Mucosa of stomach (tissue), 1 donor: ENCODE results near the gene FBXO17.
A peak's percentile ranks its signal among the peaks of the same experiment; 100 is the strongest.
"Not testable (repeated sequence)": the region's sequence is repeated elsewhere in the genome, so short reads cannot be mapped to it uniquely, and the experiment has no call there.

Source experiments
- H3K27me3 ChIP-seq: one replicate; pipeline ENCODE4 v1.7.0; 2013; ENCODE audit warnings: mild to moderate bottlenecking, low read length; ENCODE audit not compliant: control insufficient read depth, insufficient read depth
- H3K36me3 ChIP-seq: one replicate; pipeline ENCODE4 v1.7.0; 2013; ENCODE audit warnings: low read length; ENCODE audit not compliant: control insufficient read depth, insufficient read depth
- H3K4me1 ChIP-seq: one replicate; pipeline ENCODE4 v1.7.0; 2013; ENCODE audit warnings: mild to moderate bottlenecking, low read length; ENCODE audit not compliant: control insufficient read depth, insufficient read depth
- H3K4me3 ChIP-seq: one replicate; pipeline ENCODE4 v1.7.0; 2013; ENCODE audit warnings: low read length
- H3K9ac ChIP-seq: one replicate; pipeline ENCODE4 v1.7.0; 2013; ENCODE audit warnings: mild to moderate bottlenecking, low read length, moderate library complexity
- H3K9me3 ChIP-seq: one replicate; pipeline ENCODE4 v1.7.0; 2013; ENCODE audit warnings: mild to moderate bottlenecking, low read length, moderate library complexity; ENCODE audit not compliant: control insufficient read depth
- donor health status: Pancreatic carcinoma.

Gene FBXO17

DNA sequence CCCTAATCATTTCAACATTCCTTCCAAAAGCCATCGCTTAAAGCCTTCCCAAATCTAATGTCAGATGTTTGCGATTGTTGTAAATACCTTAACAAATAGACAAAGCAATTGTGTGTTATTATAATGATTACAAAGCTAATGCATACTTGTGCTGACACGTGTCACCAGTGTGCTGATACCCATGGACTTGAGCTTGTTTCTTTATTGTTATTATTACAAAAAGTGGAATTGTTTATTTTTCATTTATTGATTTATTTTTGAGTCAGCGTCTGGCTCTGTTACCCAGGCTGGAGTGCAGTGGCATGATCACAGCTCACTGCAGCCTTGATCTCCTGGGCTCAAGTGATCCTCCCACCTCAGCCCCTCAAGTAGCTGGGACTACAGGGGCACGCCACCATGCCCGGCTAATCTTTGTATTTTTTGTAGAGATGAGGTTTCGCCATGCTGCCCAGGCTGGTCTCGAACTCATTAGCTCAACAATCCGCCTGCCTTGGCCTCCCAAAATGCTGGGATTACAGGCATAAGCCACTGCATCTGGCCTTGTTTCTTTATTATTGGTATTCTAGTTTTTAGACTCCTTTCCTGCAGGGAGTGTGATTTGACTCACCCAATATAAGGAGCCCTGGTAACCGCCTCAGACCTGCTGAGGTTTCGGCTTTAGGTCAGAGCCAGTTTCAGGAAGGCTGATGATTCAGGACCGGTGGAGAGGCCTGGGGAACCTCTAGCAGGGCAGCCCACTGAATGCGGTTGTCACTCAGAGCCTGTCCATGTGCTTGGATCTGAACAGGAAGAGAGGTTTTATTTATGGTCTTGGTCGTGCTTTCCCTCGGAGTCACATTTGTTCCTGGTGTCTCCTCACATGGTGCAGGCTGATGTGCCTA, 2.1 kb upstream of the FBXO17 start:
- Histone ChIP-seq H3K36me3 (no peaks in the 10 kb centered on the region), H3K4me3 (no peak overlapping the region), H3K27me3 (peaks cover 12% of the 10 kb centered on the region), H3K4me1 (peaks cover 17% of the 10 kb centered on the region), H3K9ac (no peak overlapping the region), H3K9me3 (no peaks in the 10 kb centered on the region)

DNA sequence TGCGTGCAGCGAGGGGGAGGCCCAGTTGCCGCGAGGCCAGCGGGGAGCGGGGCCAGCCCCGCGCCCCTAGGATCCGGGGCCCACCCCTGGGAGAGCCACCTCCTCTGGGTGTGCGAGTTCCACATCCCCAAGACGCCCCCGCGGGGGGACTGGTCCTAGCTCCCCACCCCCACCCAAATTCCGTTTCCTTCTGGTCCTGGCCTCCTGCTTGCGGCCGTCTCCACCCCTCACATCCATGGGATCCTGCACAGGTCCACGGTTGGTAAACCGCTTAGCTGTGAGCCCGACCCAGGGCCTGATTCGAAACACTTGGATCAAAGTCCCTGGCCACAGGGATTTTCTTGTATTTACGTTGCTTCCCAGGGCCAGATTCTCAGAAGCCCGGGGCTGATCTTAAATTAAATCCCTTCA, 324 bp upstream of the FBXO17 start:
- H3K36me3 ChIP-seq: no peaks in the 10 kb centered on the region
- H3K4me1 ChIP-seq: peaks cover 17% of the 10 kb centered on the region
- no peak overlapping the region for H3K4me3 ChIP-seq
- no peaks in the 10 kb centered on the region for H3K9me3 ChIP-seq
- peaks cover 12% of the 10 kb centered on the region for H3K27me3 ChIP-seq
- H3K9ac ChIP-seq: peak overlapping the region; percentile 22

DNA sequence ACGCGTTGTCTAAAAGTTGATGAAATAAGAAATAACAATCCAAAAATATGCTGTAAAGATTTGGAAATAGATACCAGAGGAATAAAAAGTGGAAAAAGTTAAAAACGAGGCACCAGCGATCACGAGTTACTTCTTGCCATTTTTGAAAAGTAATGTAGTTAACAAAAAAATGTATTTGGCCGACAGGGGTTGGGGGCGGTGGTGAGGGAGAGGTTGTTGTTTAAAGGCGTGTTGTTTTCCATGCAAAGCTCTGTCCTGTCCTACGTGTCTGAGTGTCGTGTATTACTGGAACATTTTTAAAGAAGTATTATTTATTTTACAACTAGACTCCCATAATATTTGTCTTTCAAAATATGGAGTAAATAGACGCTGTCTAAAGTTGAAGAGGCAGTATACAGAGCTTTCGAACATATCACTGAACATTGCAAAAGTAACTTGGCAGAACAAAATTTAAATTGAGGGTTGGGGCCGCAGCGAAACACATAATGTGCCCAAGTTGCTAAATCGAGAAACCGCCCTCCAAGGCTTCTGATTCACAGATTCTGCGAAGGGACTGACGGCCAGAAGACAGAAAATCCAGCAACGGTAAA, 823 bp downstream of the FBXO17 start:
- peaks cover 17% of the 10 kb centered on the region for H3K4me1 ChIP-seq
- peak overlapping the region; percentile 57 for H3K9ac ChIP-seq
- no peaks in the 10 kb centered on the region for H3K9me3 ChIP-seq
- no peaks in the 10 kb centered on the region for H3K36me3 ChIP-seq
- H3K27me3 ChIP-seq: peaks cover 12% of the 10 kb centered on the region
- H3K4me3 ChIP-seq: peak overlapping the region; percentile 31

DNA sequence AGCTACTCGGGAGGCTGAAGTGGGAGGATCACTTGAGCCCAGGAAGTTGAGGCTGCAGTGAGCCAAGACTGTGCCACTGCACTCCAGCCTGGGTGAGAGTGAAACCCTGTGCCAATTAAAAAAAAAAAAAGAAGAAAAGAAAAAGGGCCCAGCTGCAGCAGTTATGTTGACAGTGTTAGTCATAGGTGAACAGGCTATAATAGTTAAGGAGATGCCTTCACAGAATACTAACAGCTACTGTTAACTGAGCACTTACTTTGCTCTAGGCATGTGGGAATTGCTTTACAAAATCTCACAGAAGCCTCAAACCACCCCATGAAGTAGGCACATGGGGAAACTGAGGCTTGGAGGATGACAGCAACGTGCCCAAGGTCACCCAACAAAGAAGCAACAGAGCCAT, 3.9 kb downstream of the FBXO17 start:
- H3K27me3 ChIP-seq: peaks cover 12% of the 10 kb centered on the region
- no peaks in the 10 kb centered on the region for H3K36me3 ChIP-seq
- H3K4me3 ChIP-seq: no peak overlapping the region
- no peaks in the 10 kb centered on the region for H3K9me3 ChIP-seq
- H3K4me1 ChIP-seq: peaks cover 11% of the 10 kb centered on the region
- no peak overlapping the region for H3K9ac ChIP-seq

DNA sequence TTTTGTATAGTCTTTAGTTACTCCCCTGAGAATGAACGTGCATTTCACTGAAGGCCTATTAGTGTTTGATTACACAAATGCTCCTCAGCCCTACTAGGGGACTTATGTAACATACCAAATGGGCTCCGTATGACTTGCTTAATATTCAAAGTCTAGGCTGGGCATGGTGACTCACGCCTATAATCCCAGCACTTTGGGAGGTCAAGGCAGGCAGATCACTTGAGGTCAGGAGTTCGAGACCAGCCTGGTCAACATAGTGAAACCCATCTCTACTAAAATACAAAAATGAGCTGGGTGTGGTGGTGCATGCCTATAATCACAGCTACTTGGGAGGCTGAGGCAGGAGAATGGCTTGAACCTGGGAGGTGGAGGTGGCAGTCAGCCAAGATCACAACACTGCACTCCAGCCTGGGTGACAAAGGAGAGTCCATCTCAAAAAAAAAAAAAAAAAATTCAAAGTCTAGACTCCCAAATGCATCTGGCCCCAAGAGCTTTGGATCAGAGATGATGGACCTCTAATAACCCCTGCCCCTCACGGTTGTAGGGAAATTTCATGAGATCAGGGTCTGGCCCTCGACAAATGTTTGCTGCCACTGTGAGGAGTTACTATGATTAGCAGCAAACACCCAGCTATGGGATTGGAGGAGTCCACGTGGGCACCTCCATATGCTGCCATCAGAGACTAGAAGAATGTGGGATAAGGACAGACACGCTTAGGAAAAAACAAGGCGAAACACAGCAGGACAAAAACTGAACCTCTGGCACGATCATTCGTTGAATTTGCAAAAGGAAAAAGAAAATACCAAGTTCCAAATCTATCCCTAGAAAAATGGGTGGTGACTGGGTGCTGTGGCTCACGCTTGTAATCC, 4.6 kb downstream of the FBXO17 start:
- H3K4me1 ChIP-seq: peaks cover 4% of the 10 kb centered on the region
- H3K9ac ChIP-seq: no peak overlapping the region
- no peak overlapping the region for H3K4me3 ChIP-seq
- H3K9me3 ChIP-seq: no peaks in the 10 kb centered on the region
- no peaks in the 10 kb centered on the region for H3K36me3 ChIP-seq
- peaks cover 5% of the 10 kb centered on the region for H3K27me3 ChIP-seq

DNA sequence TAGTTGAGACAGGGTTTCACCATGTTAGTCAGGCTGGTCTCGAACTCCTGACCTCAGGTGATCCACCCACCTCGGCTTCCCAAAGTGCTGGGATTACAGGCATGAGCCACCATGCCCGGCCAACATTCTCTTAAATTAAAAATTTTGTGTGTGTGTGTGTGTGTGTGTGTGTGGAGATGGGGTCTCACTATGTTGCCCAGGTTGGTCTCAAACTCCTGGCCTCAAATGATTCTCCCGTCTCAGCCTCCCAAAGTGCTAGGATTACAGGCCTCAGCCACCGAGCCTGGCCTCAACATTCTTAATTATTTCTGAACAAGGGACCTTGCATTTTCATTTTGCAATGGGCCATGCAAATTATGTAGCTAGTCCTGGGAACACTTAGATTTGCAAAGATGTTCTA, 9.4 kb downstream of the FBXO17 start:
- H3K27me3 ChIP-seq, H3K4me1 ChIP-seq, H3K9me3 ChIP-seq, H3K9ac ChIP-seq, H3K36me3 ChIP-seq, H3K4me3 ChIP-seq: not testable (repeated sequence)

DNA sequence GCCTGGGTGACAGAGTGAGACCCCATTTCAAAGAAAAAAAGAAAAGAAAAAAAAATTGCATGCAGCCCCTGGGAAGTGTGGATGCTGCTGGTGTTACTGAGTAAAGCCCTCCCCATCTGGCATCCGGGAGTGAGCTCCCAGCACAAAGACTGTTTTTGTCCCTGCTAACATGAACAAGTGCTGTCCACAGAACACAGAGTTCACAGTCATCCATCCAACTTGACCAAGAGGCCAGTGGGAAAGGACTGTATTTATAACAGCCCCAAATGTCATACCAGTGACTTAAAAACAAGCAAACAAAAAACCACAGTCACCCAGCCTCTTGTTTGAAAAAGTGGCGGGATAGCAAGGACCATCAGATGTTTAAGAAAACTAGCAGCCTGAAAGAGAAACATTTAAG, 10.8 kb downstream of the FBXO17 start:
- Histone ChIP-seq H3K9me3 (no peaks in the 10 kb centered on the region), H3K36me3 (no peaks in the 10 kb centered on the region), H3K9ac (no peak overlapping the region), H3K4me1 (no peaks in the 10 kb centered on the region), H3K4me3 (no peak overlapping the region), H3K27me3 (no peaks in the 10 kb centered on the region)

DNA sequence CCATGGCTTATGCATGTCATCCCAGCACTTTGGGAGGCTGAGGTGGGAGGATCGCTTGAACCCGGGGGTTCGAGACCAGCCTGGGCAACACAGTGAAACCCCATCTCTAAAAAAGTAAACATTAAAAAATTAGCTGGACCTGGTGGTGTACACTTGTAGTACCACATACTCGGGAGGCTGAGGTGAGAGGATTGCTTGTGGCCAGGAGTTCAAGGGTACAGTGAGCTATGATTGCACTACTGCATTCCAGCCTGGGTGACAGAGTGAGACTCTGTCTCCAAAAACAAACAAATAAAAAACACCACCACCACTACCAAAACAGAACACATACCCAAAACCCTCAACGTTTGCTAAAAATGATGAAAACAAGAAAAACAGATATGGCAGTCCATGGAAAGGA, 15.9 kb downstream of the FBXO17 start:
- no peaks in the 10 kb centered on the region for H3K36me3 ChIP-seq
- no peaks in the 10 kb centered on the region for H3K9me3 ChIP-seq
- H3K27me3 ChIP-seq: no peaks in the 10 kb centered on the region
- H3K9ac ChIP-seq: no peak overlapping the region
- no peaks in the 10 kb centered on the region for H3K4me1 ChIP-seq
- no peak overlapping the region for H3K4me3 ChIP-seq

DNA sequence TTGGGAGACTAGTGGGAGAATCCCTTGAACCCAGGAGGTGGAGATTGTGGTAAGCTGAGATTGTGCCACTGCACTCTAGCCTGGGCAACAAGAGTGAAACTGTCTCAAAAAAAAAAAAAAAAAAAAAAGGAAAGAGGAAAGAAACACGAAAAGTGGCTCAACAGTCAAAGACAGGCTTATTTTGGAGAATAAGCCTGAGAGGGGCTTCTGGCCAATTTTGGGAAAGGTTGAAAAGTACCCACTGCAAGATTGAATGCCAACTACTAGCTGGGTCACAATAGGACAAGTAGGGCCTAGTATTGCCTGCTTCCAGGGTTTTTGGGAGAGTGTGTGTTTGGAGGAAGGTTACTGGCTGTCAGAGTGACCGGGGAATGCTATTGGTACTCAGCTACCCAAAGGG, 17.2 kb downstream of the FBXO17 start:
- Histone ChIP-seq H3K9me3 (no peaks in the 10 kb centered on the region), H3K27me3 (no peaks in the 10 kb centered on the region)

DNA sequence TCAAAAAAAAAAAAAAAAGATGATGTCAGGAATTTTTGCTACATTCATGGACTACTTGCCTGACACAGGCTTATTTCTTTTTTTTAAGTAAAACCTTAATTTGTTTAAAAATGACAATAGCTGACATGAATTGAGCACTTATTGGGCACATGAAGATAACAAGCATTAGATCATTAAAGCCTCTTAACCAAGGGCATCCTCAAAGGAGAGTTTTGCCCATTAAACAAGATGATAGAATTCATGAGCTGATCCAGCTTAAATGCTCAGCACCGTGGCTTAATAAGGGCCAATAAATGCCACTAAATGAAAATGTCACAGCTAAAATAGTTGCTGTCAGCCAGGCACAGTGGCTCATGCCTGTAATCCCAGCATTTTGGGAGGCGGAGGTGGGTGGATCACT, 19.3 kb downstream of the FBXO17 start:
- Histone ChIP-seq H3K9ac (no peak overlapping the region), H3K27me3 (no peaks in the 10 kb centered on the region), H3K9me3 (no peaks in the 10 kb centered on the region), H3K4me3 (no peak overlapping the region), H3K4me1 (no peaks in the 10 kb centered on the region), H3K36me3 (no peaks in the 10 kb centered on the region)

More for the DNA sequence above, 17.2 kb downstream of the FBXO17 start:
- no peak overlapping the region for H3K4me3 ChIP-seq
- H3K36me3 ChIP-seq: no peaks in the 10 kb centered on the region
- H3K4me1 ChIP-seq: no peaks in the 10 kb centered on the region
- no peak overlapping the region for H3K9ac ChIP-seq

DNA sequence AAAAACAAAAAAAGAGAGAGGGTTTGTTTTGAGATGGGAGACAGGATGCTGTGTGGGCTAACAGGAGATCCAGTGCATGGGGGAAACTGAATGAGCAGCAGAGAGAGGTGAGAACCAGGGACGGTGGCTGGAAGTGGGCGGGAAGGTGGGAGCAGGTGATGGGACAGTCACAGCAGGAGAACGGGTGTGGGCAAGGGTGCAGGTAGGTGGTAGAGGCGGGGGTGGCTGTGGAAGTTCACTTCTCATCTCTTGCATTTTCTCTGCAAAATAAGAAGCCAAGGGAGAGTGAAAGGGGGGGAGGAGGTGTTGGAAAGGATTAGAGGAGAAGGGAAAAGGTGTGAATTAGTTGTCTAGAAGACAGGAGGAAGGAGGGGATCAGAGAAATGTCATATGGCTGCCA, 21.9 kb downstream of the FBXO17 start:
- peaks cover 4% of the 10 kb centered on the region for H3K27me3 ChIP-seq
- H3K9me3 ChIP-seq: no peaks in the 10 kb centered on the region

More for the DNA sequence above, 21.9 kb downstream of the FBXO17 start:
- no peaks in the 10 kb centered on the region for H3K36me3 ChIP-seq
- no peak overlapping the region for H3K9ac ChIP-seq
- no peak overlapping the region for H3K4me3 ChIP-seq
- peaks cover 6% of the 10 kb centered on the region for H3K4me1 ChIP-seq
